NB4 (cell line): ENCODE results near the gene DPYD.

ENCODE experiments used
- MYC ChIP-seq: IDR thresholded peaks from 2 replicates; pipeline ENCODE4 v1.6.1; 2011; ENCODE audit warnings: low read depth, low read length
- POLR2A ChIP-seq: IDR thresholded peaks from 2 replicates; pipeline ENCODE4 v1.6.1; 2011; ENCODE audit warnings: mild to moderate bottlenecking; ENCODE audit not compliant: insufficient read length; ENCODE audit errors: extremely low read depth
- TF ChIP-seq, protein P1 (sequence below): IDR thresholded peaks from one replicate; pipeline ENCODE4 v1.5.1; 2012; ENCODE audit warnings: low read depth, low read length
- TF ChIP-seq, protein P2 (sequence below): IDR thresholded peaks from 2 replicates; pipeline ENCODE4 v1.6.1; 2011; ENCODE audit warnings: low read depth, low read length

DNA sequence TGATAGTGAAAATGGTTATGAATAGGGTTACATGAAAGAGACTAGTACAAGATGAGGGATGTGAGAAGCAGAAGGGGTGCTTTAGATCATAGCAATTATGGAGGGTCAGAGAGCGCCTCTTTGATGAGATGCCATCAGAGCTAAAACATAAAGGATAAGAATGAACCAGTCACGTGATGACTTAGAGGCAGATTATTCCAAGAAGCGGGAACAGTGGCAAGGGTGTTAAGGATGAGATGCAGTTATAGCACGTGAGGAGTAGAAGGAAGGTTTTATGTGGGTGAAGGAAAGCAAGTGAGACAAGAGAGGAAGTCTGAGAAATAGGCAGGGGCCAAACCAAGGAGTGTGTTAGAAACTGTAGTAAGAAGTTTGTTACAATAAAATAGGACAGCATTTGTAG is 360.1 kb downstream of the DPYD start:
- TF ChIP-seq, protein P1, sequence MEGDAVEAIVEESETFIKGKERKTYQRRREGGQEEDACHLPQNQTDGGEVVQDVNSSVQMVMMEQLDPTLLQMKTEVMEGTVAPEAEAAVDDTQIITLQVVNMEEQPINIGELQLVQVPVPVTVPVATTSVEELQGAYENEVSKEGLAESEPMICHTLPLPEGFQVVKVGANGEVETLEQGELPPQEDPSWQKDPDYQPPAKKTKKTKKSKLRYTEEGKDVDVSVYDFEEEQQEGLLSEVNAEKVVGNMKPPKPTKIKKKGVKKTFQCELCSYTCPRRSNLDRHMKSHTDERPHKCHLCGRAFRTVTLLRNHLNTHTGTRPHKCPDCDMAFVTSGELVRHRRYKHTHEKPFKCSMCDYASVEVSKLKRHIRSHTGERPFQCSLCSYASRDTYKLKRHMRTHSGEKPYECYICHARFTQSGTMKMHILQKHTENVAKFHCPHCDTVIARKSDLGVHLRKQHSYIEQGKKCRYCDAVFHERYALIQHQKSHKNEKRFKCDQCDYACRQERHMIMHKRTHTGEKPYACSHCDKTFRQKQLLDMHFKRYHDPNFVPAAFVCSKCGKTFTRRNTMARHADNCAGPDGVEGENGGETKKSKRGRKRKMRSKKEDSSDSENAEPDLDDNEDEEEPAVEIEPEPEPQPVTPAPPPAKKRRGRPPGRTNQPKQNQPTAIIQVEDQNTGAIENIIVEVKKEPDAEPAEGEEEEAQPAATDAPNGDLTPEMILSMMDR: no peak
- TF ChIP-seq MYC (no peak), POLR2A (no peak)
- TF ChIP-seq, protein P2, sequence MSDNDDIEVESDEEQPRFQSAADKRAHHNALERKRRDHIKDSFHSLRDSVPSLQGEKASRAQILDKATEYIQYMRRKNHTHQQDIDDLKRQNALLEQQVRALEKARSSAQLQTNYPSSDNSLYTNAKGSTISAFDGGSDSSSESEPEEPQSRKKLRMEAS: no peak
